ENCODE measurements around the gene C6orf136. TPM values are rescaled to one million over a fixed set of nuclear protein-coding genes. Genes with fewer than 3 reads are reported as not detected.
"Not testable (repeated sequence)": the region's sequence is repeated elsewhere in the genome, so short reads cannot be mapped to it uniquely, and the experiment has no call there.

Gene C6orf136
- total RNA-seq, 1 experiment from 2014 or later, result 30.8 TPM

DNA sequence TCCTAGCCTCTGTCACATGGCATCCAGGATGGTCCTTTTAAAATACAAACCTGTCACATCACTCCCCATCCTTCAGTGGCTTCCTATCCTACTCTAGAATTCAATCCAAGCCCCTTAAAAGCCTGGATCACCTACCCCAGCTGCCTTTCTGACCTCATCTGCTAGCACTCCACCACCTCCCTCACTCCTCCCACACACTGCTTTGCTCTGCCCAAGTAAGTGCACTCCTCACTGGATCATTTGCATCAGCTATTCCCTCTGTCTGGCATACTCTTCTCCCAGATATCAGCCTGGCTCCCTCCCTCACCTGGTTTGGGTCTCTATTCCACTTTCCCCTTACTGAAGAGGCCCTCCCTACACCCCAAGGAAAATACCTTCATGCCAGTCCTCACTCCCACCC lies 10.5 kb downstream of the C6orf136 start:
- ChIA-PET CTCF (no interaction called here), POLR2A (no interaction called here)
- in situ Hi-C loops (cut with HindIII; ENCODE audit: low pct_unique_long_range_greater_than_20kb, low sequenced_read_pairs), result no loop called here
- intact Hi-C loops (cut with micrococcal nuclease; ENCODE audit: unreplicated experiment), result no loop called here
- BruUV-seq (replicated peaks), result no TSS peak
- no peak overlapping the region for H3K4me3 ChIP-seq (ENCODE audit: low read depth in 2 of 2, low read length in 2 of 2)
- H3K4me1 ChIP-seq (ENCODE audit: control insufficient read depth, insufficient read depth, low read length), result no peaks in the 10 kb centered on the region
- ATAC-seq (no peak), DNase-seq (ENCODE audit: low read depth, low spot score) (no peak)
- H3K27me3 ChIP-seq (ENCODE audit: control insufficient read depth, insufficient read depth, low read length), result no peaks in the 10 kb centered on the region
- TF ChIP-seq, protein P1, sequence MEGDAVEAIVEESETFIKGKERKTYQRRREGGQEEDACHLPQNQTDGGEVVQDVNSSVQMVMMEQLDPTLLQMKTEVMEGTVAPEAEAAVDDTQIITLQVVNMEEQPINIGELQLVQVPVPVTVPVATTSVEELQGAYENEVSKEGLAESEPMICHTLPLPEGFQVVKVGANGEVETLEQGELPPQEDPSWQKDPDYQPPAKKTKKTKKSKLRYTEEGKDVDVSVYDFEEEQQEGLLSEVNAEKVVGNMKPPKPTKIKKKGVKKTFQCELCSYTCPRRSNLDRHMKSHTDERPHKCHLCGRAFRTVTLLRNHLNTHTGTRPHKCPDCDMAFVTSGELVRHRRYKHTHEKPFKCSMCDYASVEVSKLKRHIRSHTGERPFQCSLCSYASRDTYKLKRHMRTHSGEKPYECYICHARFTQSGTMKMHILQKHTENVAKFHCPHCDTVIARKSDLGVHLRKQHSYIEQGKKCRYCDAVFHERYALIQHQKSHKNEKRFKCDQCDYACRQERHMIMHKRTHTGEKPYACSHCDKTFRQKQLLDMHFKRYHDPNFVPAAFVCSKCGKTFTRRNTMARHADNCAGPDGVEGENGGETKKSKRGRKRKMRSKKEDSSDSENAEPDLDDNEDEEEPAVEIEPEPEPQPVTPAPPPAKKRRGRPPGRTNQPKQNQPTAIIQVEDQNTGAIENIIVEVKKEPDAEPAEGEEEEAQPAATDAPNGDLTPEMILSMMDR (IDR thresholded peaks at IDR 0.05), result no peak
- TF ChIP-seq, protein P2, sequence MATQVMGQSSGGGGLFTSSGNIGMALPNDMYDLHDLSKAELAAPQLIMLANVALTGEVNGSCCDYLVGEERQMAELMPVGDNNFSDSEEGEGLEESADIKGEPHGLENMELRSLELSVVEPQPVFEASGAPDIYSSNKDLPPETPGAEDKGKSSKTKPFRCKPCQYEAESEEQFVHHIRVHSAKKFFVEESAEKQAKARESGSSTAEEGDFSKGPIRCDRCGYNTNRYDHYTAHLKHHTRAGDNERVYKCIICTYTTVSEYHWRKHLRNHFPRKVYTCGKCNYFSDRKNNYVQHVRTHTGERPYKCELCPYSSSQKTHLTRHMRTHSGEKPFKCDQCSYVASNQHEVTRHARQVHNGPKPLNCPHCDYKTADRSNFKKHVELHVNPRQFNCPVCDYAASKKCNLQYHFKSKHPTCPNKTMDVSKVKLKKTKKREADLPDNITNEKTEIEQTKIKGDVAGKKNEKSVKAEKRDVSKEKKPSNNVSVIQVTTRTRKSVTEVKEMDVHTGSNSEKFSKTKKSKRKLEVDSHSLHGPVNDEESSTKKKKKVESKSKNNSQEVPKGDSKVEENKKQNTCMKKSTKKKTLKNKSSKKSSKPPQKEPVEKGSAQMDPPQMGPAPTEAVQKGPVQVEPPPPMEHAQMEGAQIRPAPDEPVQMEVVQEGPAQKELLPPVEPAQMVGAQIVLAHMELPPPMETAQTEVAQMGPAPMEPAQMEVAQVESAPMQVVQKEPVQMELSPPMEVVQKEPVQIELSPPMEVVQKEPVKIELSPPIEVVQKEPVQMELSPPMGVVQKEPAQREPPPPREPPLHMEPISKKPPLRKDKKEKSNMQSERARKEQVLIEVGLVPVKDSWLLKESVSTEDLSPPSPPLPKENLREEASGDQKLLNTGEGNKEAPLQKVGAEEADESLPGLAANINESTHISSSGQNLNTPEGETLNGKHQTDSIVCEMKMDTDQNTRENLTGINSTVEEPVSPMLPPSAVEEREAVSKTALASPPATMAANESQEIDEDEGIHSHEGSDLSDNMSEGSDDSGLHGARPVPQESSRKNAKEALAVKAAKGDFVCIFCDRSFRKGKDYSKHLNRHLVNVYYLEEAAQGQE (IDR thresholded peaks at IDR 0.05; ENCODE audit: insufficient read depth in 1 of 2, low read depth in 2 of 2, low read length in 1 of 2), result no peak
- TF ChIP-seq TCF7L2 (IDR thresholded peaks at IDR 0.05; ENCODE audit: low read depth, low read length) (no peak), SIN3A (IDR thresholded peaks at IDR 0.05; ENCODE audit: borderline replicate concordance, insufficient read depth, low read depth, low read length) (no peak), POLR2AphosphoS5 (IDR thresholded peaks at IDR 0.05; ENCODE audit: low read depth, low read length) (no peak)
- no peaks in the 10 kb centered on the region for H3K9me3 ChIP-seq (ENCODE audit: control insufficient read depth, insufficient read depth, low read depth, low read length)
- no peak overlapping the region for H3K27ac ChIP-seq (ENCODE audit: low read length)
- H3K36me3 ChIP-seq (ENCODE audit: control insufficient read depth, insufficient read depth, low read length), result peaks cover 1% of the 10 kb centered on the region; the same call in 1 of the 2 replicates

DNA sequence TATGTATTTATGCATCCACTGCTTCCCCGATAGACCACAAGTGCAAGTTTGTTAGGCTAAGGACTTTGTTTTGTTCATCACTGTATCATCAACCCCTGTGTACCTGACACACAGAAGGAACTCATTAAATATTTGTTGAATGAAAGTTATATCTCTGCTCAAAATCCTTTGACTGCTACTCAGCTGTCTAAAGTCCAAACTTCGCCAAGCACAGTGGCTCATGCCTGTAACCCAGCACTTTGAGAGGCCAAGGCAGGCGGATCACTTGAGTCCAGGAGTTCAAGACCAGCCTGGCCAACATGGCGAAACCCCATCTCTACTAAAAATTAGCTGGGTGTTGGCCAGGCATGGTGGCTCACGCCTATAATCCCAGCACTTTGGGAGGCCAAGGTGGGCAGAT lies 11.0 kb downstream of the C6orf136 start:
- BruUV-seq (replicated peaks); in situ Hi-C loops (cut with HindIII; ENCODE audit: low pct_unique_long_range_greater_than_20kb, low sequenced_read_pairs); H3K4me1 ChIP-seq (ENCODE audit: control insufficient read depth, insufficient read depth, low read length); CTCF ChIA-PET; intact Hi-C loops (cut with micrococcal nuclease; ENCODE audit: unreplicated experiment); H3K27me3 ChIP-seq (ENCODE audit: control insufficient read depth, insufficient read depth, low read length); H3K27ac ChIP-seq (ENCODE audit: low read length); H3K36me3 ChIP-seq (ENCODE audit: control insufficient read depth, insufficient read depth, low read length); ATAC-seq; H3K9me3 ChIP-seq (ENCODE audit: control insufficient read depth, insufficient read depth, low read depth, low read length); H3K4me3 ChIP-seq (ENCODE audit: low read depth in 2 of 2, low read length in 2 of 2); DNase-seq (ENCODE audit: low read depth, low spot score): not testable (repeated sequence)
- POLR2A ChIA-PET, result interaction anchor here (0.6 kb wide), 1 partner anchor 389 kb away, joined by 3 read pairs; no protein-coding TSS in a partner anchor

DNA sequence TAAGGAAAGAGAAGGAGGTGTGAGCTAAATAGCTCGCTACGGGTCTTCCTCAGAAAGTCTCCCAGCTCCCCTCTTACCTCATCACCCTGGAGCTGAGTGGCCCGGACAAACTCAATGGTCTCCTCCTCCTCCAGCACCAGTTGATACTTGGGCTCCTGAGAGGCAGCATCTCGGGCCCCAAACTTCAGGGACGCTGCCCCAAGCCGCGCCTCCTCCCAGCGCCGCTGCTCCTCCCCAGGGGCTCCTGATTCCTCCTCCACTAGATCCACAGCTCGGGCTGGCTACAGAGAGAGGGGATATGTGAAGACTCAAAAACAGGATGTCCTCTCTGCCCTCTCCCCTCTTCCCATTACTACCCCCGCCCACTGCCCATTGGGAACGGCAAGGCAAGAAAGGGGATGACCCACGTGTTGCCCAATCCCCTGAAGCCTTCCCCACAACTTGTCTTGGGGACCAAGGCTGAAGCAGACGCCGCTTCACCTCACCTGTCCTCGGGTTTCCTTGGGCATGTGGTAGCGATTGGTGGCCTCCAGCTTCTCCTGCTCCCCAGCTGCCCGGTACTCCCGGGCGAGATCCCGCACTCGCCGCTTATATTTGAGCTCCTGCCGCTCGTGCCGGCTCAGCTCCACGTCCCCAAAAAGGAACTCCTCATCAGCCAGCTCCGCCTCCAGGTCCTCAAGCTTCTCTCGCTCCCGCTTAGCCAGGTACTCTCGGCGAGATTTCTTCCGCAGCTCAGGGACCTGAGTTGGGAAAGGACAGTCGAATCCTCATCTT lies 18.2 kb downstream of the C6orf136 start:
- TF ChIP-seq TCF7L2 (IDR thresholded peaks at IDR 0.05; ENCODE audit: low read depth, low read length), result no peak
- TF ChIP-seq SIN3A (IDR thresholded peaks at IDR 0.05; ENCODE audit: borderline replicate concordance, insufficient read depth, low read depth, low read length), result no peak
- TF ChIP-seq, protein P1 (IDR thresholded peaks at IDR 0.05), result no peak
- TF ChIP-seq POLR2AphosphoS5 (IDR thresholded peaks at IDR 0.05; ENCODE audit: low read depth, low read length), result no peak
- TF ChIP-seq, protein P2 (IDR thresholded peaks at IDR 0.05; ENCODE audit: insufficient read depth in 1 of 2, low read depth in 2 of 2, low read length in 1 of 2), result no peak
- Histone ChIP-seq H3K27me3 (ENCODE audit: control insufficient read depth, insufficient read depth, low read length) (no peaks in the 10 kb centered on the region), H3K27ac (ENCODE audit: low read length) (no peak overlapping the region), H3K4me1 (ENCODE audit: control insufficient read depth, insufficient read depth, low read length) (no peaks in the 10 kb centered on the region), H3K9me3 (ENCODE audit: control insufficient read depth, insufficient read depth, low read depth, low read length) (no peaks in the 10 kb centered on the region), H3K36me3 (ENCODE audit: control insufficient read depth, insufficient read depth, low read length) (peaks cover 14% of the 10 kb centered on the region), H3K4me3 (ENCODE audit: low read depth in 2 of 2, low read length in 2 of 2) (no peak overlapping the region)
- no peak for ATAC-seq
- POLR2A ChIA-PET, result no interaction called here
- intact Hi-C loops (cut with micrococcal nuclease; ENCODE audit: unreplicated experiment), result no loop called here
- no TSS peak for BruUV-seq (replicated peaks)
- in situ Hi-C loops (cut with HindIII; ENCODE audit: low pct_unique_long_range_greater_than_20kb, low sequenced_read_pairs), result no loop called here
- CTCF ChIA-PET, result no interaction called here
- DNase-seq (ENCODE audit: low read depth, low spot score), result no peak
